K562 (cell line): ENCODE data around the gene GLMP. TPM values are rescaled to one million over a fixed set of nuclear protein-coding genes. Genes with fewer than 3 reads are reported as not detected.

Experiments used
- CBFB ChIP-seq: sonication (generic); formaldehyde crosslinking; IDR thresholded peaks from 2 replicates; pipeline ENCODE4 v1.4.0; 2020; ENCODE audit warnings: mild to moderate bottlenecking, missing genetic modification reagents
- CCAR2 ChIP-seq: fragments of 200-400 bp; formaldehyde crosslinking; IDR thresholded peaks from 2 replicates; pipeline ENCODE4 v1.6.1; 2017; ENCODE audit warnings: mild to moderate bottlenecking, low read depth, low read length
- CTCFL ChIP-seq: IDR thresholded peaks from 2 replicates; pipeline ENCODE4 v1.6.1; 2011; ENCODE audit warnings: borderline replicate concordance, low read depth, mild to moderate bottlenecking, moderate library complexity, low read length; ENCODE audit not compliant: insufficient read depth, poor library complexity, severe bottlenecking
- HEY1 ChIP-seq: fragments of 250-450 bp; sonication (Bioruptor Pico); IDR thresholded peaks from 2 replicates; pipeline ENCODE4 v1.5.0; 2020; ENCODE audit warnings: mild to moderate bottlenecking, moderate library complexity, borderline replicate concordance
- HMG20A ChIP-seq: fragments of 450-650 bp; formaldehyde crosslinking; conservative IDR thresholded peaks from 2 replicates; pipeline ENCODE4 v1.4.0; 2020; ENCODE audit warnings: mild to moderate bottlenecking, mixed read lengths
- HNRNPL ChIP-seq: fragments of 200-400 bp; formaldehyde crosslinking; IDR thresholded peaks from 2 replicates; pipeline ENCODE4 v1.6.1; 2017; ENCODE audit warnings: low read depth, mild to moderate bottlenecking, low read length
- IFI16 ChIP-seq: fragments of 250-450 bp; sonication (Bioruptor Pico); IDR thresholded peaks from 2 replicates; pipeline ENCODE4 v2.1.2; 2022; ENCODE audit warnings: mild to moderate bottlenecking, inconsistent platforms
- KAT8 ChIP-seq: fragments of 450-650 bp; IDR thresholded peaks from 2 replicates; pipeline ENCODE4 v1.6.1; 2016; ENCODE audit warnings: low read depth, mild to moderate bottlenecking
- NCOA4 ChIP-seq: fragments of 450-650 bp; IDR thresholded peaks from 2 replicates; pipeline ENCODE4 v1.6.1; 2018; ENCODE audit warnings: mild to moderate bottlenecking; ENCODE audit not compliant: partially characterized antibody
- PCBP2 ChIP-seq: fragments of 200-400 bp; formaldehyde crosslinking; IDR thresholded peaks from 2 replicates; pipeline ENCODE4 v1.6.1; 2018; ENCODE audit warnings: low read length, low read depth, mild to moderate bottlenecking, moderate library complexity; ENCODE audit not compliant: poor library complexity, severe bottlenecking
- PHB ChIP-seq: fragments of 250-450 bp; sonication (Bioruptor Pico); IDR thresholded peaks from 2 replicates; pipeline ENCODE4 v1.5.0; 2021
- SMARCE1 ChIP-seq: fragments of 450-650 bp; IDR thresholded peaks from 2 replicates; pipeline ENCODE4 v1.7.1; 2016; ENCODE audit warnings: mild to moderate bottlenecking
- SRF ChIP-seq, 2 experiments: fragments of 250-450, 450-650 bp in 1 of 2; sonication (Bioruptor Pico) in 1 of 2; sonication (generic) in 1 of 2; formaldehyde crosslinking; IDR thresholded peaks; 2 replicates each; pipeline versions ENCODE4 v1.5.0 to v1.5.1; 2020 to 2022; ENCODE audit warnings: mild to moderate bottlenecking in 1 of 2, missing genetic modification reagents in 1 of 2
- STAG1 ChIP-seq: sonication (generic); formaldehyde crosslinking; IDR thresholded peaks from 2 replicates; pipeline ENCODE4 v1.5.0; 2020; ENCODE audit warnings: missing genetic modification reagents, borderline replicate concordance
- ZBTB8A ChIP-seq: fragments of 450-650 bp; IDR thresholded peaks from 2 replicates; pipeline ENCODE4 v1.6.1; 2018; ENCODE audit warnings: mild to moderate bottlenecking, moderate library complexity; ENCODE audit not compliant: partially characterized antibody
- ZNF174 ChIP-seq: fragments of 250-450 bp; sonication (Bioruptor Pico); IDR thresholded peaks from 2 replicates; pipeline ENCODE4 v1.4.0; 2020; ENCODE audit warnings: mild to moderate bottlenecking
- ZNF431 ChIP-seq: sonication (generic); formaldehyde crosslinking; IDR thresholded peaks from 2 replicates; pipeline ENCODE4 v1.8.0; 2022; ENCODE audit warnings: mild to moderate bottlenecking, missing genetic modification reagents
- ZNF444 ChIP-seq: fragments of 250-450 bp; sonication (Bioruptor Pico); IDR thresholded peaks from 2 replicates; pipeline ENCODE4 v1.4.0; 2020; ENCODE audit warnings: mild to moderate bottlenecking, moderate library complexity
- ZNF717 ChIP-seq: fragments of 250-450 bp; sonication (Bioruptor Pico); IDR thresholded peaks from 2 replicates; pipeline ENCODE4 v1.5.0; 2021
- ZNF780A ChIP-seq: fragments of 250-450 bp; sonication (Bioruptor Pico); IDR thresholded peaks from 2 replicates; pipeline ENCODE4 v1.5.0; 2021; ENCODE audit warnings: mild to moderate bottlenecking
- ZNF830 ChIP-seq: fragments of 250-450 bp; sonication (Bioruptor Pico); IDR thresholded peaks from 2 replicates; pipeline ENCODE4 v1.5.0; 2021; ENCODE audit warnings: mild to moderate bottlenecking
- polyA plus RNA-seq, 8 experiments: library from polyadenylated mRNA; depleted of rRNA in 4 of 8; stranded (reverse) in 5 of 8; unstranded in 3 of 8; fragments of >200 nt; fragmentation: Nextera tagmentation in 2 of 8; fragmentation: Illumina TruSeq in 1 of 8; extraction: Ambion mirVana in 2 of 8; extraction: Trizol in 1 of 8; gene quantifications; 2 replicates each; pipeline versions ENCODE4 v1.2.1 to v1.2.3, GENCODE V29; 2011 to 2014; ENCODE audit warnings: inconsistent platforms in 1 of 8, missing spikeins in 1 of 8
- total RNA-seq, 7 experiments: library from RNA; depleted of rRNA in 6 of 7; stranded (reverse); fragments of >200 nt in 6 of 7; fragmentation: Illumina TruSeq in 2 of 7; extraction: Trizol in 2 of 7; gene quantifications; 2 replicates each; pipeline versions ENCODE4 v1.2.1 to v1.2.3, GENCODE V29; 2011 to 2021; ENCODE audit warnings: low replicate concordance in 1 of 7
- TF ChIP-seq, protein P1 (sequence below): fragments of 450-650 bp; IDR thresholded peaks from 2 replicates; pipeline ENCODE4 v1.6.1; 2017; ENCODE audit warnings: antibody characterized with exemption, mild to moderate bottlenecking
- TF ChIP-seq, protein P2 (sequence below): fragments of 450-650 bp; IDR thresholded peaks from 2 replicates; pipeline ENCODE4 v1.6.1; 2016; ENCODE audit warnings: missing biosample characterization, missing genetic modification characterization

The GLMP gene
- total and polyA plus RNA-seq, 9 of the 15 experiments (the other 6 are each of a cell fraction or from before 2014, with no cell fraction given): 8.3 to 28.2 (median 22.4) TPM

DNA sequence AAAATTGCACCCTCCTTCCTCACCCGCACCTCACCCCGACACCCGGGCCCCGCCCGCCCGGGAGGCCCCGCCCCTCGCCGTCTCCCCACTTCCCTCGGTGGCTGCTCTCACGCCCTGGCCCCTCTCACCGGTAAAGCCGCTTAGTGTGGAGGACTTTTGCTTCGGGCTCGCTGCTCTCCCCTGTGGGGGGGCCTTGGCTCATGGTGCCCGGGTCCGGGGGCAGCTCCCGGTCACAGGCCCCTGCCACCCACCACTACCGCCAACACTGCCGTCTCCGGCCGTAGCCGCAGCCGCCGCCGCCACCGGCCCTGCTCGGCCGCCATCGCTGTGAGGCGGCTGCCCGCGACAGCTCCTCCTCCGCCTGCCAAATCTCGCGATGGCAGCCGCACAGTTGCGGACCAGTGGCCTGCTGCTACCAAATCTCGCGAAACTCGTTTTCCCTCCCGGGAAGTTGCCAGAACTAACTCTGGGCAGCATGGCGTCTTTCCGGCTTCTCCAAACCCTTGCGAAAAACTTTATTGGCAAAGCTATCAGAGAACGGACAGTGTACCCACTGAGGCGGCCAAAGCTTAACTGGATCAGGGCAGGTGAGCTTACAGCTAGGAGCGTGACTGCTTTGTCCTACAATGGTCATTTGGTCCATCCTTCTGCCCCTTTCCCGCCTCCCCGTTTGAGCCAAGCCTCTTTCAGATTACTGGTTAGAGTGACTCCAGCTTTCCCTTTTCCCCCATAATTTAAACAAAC is 12.8 kb downstream of the GLMP start, which contains the start of gene SMG5 (continued):
- no peak for TF ChIP-seq ZNF174 (CRISPR knock-in tag)
- no peak for TF ChIP-seq CCAR2
- no peak for TF ChIP-seq HNRNPL
- no peak for TF ChIP-seq ZBTB8A
- no peak for TF ChIP-seq HMG20A (CRISPR knock-in tag)
- no peak for TF ChIP-seq SMARCE1
- TF ChIP-seq, protein P1, sequence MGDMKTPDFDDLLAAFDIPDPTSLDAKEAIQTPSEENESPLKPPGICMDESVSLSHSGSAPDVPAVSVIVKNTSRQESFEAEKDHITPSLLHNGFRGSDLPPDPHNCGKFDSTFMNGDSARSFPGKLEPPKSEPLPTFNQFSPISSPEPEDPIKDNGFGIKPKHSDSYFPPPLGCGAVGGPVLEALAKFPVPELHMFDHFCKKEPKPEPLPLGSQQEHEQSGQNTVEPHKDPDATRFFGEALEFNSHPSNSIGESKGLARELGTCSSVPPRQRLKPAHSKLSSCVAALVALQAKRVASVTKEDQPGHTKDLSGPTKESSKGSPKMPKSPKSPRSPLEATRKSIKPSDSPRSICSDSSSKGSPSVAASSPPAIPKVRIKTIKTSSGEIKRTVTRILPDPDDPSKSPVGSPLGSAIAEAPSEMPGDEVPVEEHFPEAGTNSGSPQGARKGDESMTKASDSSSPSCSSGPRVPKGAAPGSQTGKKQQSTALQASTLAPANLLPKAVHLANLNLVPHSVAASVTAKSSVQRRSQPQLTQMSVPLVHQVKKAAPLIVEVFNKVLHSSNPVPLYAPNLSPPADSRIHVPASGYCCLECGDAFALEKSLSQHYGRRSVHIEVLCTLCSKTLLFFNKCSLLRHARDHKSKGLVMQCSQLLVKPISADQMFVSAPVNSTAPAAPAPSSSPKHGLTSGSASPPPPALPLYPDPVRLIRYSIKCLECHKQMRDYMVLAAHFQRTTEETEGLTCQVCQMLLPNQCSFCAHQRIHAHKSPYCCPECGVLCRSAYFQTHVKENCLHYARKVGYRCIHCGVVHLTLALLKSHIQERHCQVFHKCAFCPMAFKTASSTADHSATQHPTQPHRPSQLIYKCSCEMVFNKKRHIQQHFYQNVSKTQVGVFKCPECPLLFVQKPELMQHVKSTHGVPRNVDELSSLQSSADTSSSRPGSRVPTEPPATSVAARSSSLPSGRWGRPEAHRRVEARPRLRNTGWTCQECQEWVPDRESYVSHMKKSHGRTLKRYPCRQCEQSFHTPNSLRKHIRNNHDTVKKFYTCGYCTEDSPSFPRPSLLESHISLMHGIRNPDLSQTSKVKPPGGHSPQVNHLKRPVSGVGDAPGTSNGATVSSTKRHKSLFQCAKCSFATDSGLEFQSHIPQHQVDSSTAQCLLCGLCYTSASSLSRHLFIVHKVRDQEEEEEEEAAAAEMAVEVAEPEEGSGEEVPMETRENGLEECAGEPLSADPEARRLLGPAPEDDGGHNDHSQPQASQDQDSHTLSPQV: no peak
- no peak for TF ChIP-seq ZNF717 (CRISPR knock-in tag)
- peak in 1 of 2 experiments; percentile 36; a peak in 2 of 4 replicates for TF ChIP-seq SRF (CRISPR knock-in tag; IDR thresholded peaks at IDR 0.05)
- no peak for TF ChIP-seq CBFB (CRISPR knock-in tag)
- peak; percentile 67; the same call in 1 of the 2 replicates for TF ChIP-seq PHB (CRISPR knock-in tag)
- TF ChIP-seq ZNF431 (CRISPR knock-in tag): 0 out of 2 replicates have a peak, but pooled peaks have one; percentile 52
- no peak for TF ChIP-seq STAG1 (CRISPR knock-in tag)
- no peak for TF ChIP-seq IFI16 (CRISPR knock-in tag)
- TF ChIP-seq ZNF780A (CRISPR knock-in tag): no peak
- no peak for TF ChIP-seq ZNF830 (CRISPR knock-in tag)
- TF ChIP-seq ZNF444 (CRISPR knock-in tag): no peak
- no peak for TF ChIP-seq HEY1 (CRISPR knock-in tag)
- TF ChIP-seq, protein P2, sequence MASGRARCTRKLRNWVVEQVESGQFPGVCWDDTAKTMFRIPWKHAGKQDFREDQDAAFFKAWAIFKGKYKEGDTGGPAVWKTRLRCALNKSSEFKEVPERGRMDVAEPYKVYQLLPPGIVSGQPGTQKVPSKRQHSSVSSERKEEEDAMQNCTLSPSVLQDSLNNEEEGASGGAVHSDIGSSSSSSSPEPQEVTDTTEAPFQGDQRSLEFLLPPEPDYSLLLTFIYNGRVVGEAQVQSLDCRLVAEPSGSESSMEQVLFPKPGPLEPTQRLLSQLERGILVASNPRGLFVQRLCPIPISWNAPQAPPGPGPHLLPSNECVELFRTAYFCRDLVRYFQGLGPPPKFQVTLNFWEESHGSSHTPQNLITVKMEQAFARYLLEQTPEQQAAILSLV (tag): no peak
- TF ChIP-seq KAT8: no peak
- TF ChIP-seq CTCFL: no peak
- no peak for TF ChIP-seq PCBP2
- no peak for TF ChIP-seq NCOA4
